Progenitor cell of endocrine pancreas (in vitro differentiated cells): Measurements from ENCODE around the gene JAM3. TPM values are rescaled to one million over a fixed set of nuclear protein-coding genes. Genes with fewer than 3 reads are reported as not detected.

Source experiments
- DNase-seq: peaks from one replicate; pipeline ENCODE4 v3.0.0; 2021; ENCODE audit warnings: low spot score; ENCODE audit not compliant: unreplicated experiment
- H3K27ac Mint-ChIP-seq: 2 replicates; pipeline ENCODE4 v1.8.0; 2021; ENCODE audit warnings: mild to moderate bottlenecking, moderate library complexity, mixed read lengths
- H3K27me3 Mint-ChIP-seq: 2 replicates; pipeline ENCODE4 v1.8.0; 2021; ENCODE audit warnings: mixed read lengths
- H3K36me3 Mint-ChIP-seq: 2 replicates; pipeline ENCODE4 v1.8.0; 2022; ENCODE audit warnings: mixed read lengths; ENCODE audit not compliant: insufficient read depth
- H3K4me1 Mint-ChIP-seq: 2 replicates; pipeline ENCODE4 v1.8.0; 2021; ENCODE audit warnings: low read depth, mixed read lengths
- H3K4me3 Mint-ChIP-seq: 2 replicates; pipeline ENCODE4 v1.8.0; 2021; ENCODE audit warnings: low read depth, mild to moderate bottlenecking, moderate library complexity, mixed read lengths
- H3K9me3 Mint-ChIP-seq: 2 replicates; pipeline ENCODE4 v1.8.0; 2021; ENCODE audit warnings: low read depth, mixed read lengths
- CTCF ChIP-seq: fragments of 200-600 bp; sonication (generic); IDR thresholded peaks from one replicate; pipeline ENCODE4 v1.5.0; 2021; ENCODE audit warnings: antibody characterized with exemption, mild to moderate bottlenecking; ENCODE audit not compliant: unreplicated experiment
- total RNA-seq: library from RNA; stranded (reverse); gene quantifications from 2 replicates; pipeline ENCODE4 v1.2.1, GENCODE V29; 2021

Gene JAM3
- total RNA-seq, 1 donor from 2014 or later: 37.0 TPM

- Mint-ChIP-seq H3K36me3 (no peaks in the 10 kb centered on the region), H3K27ac (no peak overlapping the region), H3K4me1 (peaks cover 2% of the 10 kb centered on the region), H3K4me3 (no peak overlapping the region), H3K9me3 (no peaks in the 10 kb centered on the region), H3K27me3 (peaks cover 50% of the 10 kb centered on the region)
- no peak for DNase-seq
- TF ChIP-seq CTCF: no peak
Measured at GRCh38 chr11:134052988-134053945, 15.6 kb upstream of the JAM3 start.

GRCh38 chr11:134055029-134055428 is 13.8 kb upstream of the JAM3 start:
- Mint-ChIP-seq H3K9me3 (no peaks in the 10 kb centered on the region), H3K27ac (no peak overlapping the region), H3K4me1 (peaks cover 2% of the 10 kb centered on the region), H3K27me3 (peaks cover 39% of the 10 kb centered on the region), H3K4me3 (no peak overlapping the region), H3K36me3 (no peaks in the 10 kb centered on the region)
- no peak for DNase-seq
- no peak for TF ChIP-seq CTCF

GRCh38 chr11:134060316-134060715 is 8.6 kb upstream of the JAM3 start:
- no peaks in the 10 kb centered on the region for H3K36me3 Mint-ChIP-seq
- H3K27me3 Mint-ChIP-seq: peaks cover 26% of the 10 kb centered on the region
- H3K4me1 Mint-ChIP-seq: no peaks in the 10 kb centered on the region
- DNase-seq: no peak
- no peak overlapping the region for H3K4me3 Mint-ChIP-seq
- no peak for TF ChIP-seq CTCF
- H3K27ac Mint-ChIP-seq: no peak overlapping the region
- H3K9me3 Mint-ChIP-seq: no peaks in the 10 kb centered on the region

GRCh38 chr11:134062265-134063123 is 6.4 kb upstream of the JAM3 start:
- no peak for TF ChIP-seq CTCF
- Mint-ChIP-seq H3K9me3 (no peaks in the 10 kb centered on the region), H3K4me3 (no peak overlapping the region), H3K36me3 (no peaks in the 10 kb centered on the region), H3K27me3 (peaks cover 41% of the 10 kb centered on the region), H3K27ac (no peak overlapping the region), H3K4me1 (no peaks in the 10 kb centered on the region)
- no peak for DNase-seq

GRCh38 chr11:134063124-134063495 is 5.8 kb upstream of the JAM3 start:
- DNase-seq: no peak
- Mint-ChIP-seq H3K27me3 (peaks cover 40% of the 10 kb centered on the region), H3K27ac (no peak overlapping the region), H3K4me3 (no peak overlapping the region), H3K9me3 (no peaks in the 10 kb centered on the region), H3K4me1 (no peaks in the 10 kb centered on the region), H3K36me3 (no peaks in the 10 kb centered on the region)
- TF ChIP-seq CTCF: no peak
